GM13977 (cell line): ENCODE data around the gene ZCCHC14.
"Not testable (repeated sequence)": the region's sequence is repeated elsewhere in the genome, so short reads cannot be mapped to it uniquely, and the experiment has no call there.

Source experiments
- DNase-seq: peaks from one replicate; pipeline ENCODE4 v3.0.0; 2012; ENCODE audit warnings: low spot score
- CTCF ChIP-seq: IDR thresholded peaks from 2 replicates; pipeline ENCODE4 v1.5.1; 2012; ENCODE audit warnings: mild to moderate bottlenecking, control low read depth; ENCODE audit not compliant: insufficient read depth; ENCODE audit errors: extremely low read depth, missing control alignments
- in situ Hi-C: fragments of 300-500 bp; cut with MboI; formaldehyde crosslinking; loops from one replicate; pipeline ENCODE4 v1.12.0; 2022; ENCODE audit warnings: low sequenced_read_pairs, low pct_unique_long_range_greater_than_20kb, mixed read lengths, inconsistent platforms; ENCODE audit not compliant: unreplicated experiment

Gene ZCCHC14

GRCh38 chr16:87525352-87525751 lies 32.5 kb upstream of the ZCCHC14 start:
- no peak for DNase-seq
- in situ Hi-C loops: no loop called here
- no peak for TF ChIP-seq CTCF

- in situ Hi-C loops: no loop called here
- no peak for DNase-seq
- TF ChIP-seq CTCF: no peak
Observed at GRCh38 chr16:87524407-87524806, 31.6 kb upstream of the ZCCHC14 start.

- DNase-seq, in situ Hi-C loops: not testable (repeated sequence)
Observed at GRCh38 chr16:87523605-87524004, 30.8 kb upstream of the ZCCHC14 start.

GRCh38 chr16:87521764-87522163 lies 28.9 kb upstream of the ZCCHC14 start:
- in situ Hi-C loops, DNase-seq: not testable (repeated sequence)

GRCh38 chr16:87519170-87519569 lies 26.3 kb upstream of the ZCCHC14 start:
- in situ Hi-C loops, DNase-seq: not testable (repeated sequence)

- in situ Hi-C loops, DNase-seq: not testable (repeated sequence)
Observed at GRCh38 chr16:87518430-87519051, 25.7 kb upstream of the ZCCHC14 start.

- in situ Hi-C loops: not testable (repeated sequence)
Observed at GRCh38 chr16:87517610-87518429, 25.0 kb upstream of the ZCCHC14 start.

GRCh38 chr16:87516361-87516760 lies 23.5 kb upstream of the ZCCHC14 start:
- TF ChIP-seq CTCF: no peak
- in situ Hi-C loops: no loop called here
- DNase-seq: no peak

More at GRCh38 chr16:87517610-87518429, 25.0 kb upstream of the ZCCHC14 start:
- not testable (repeated sequence) for DNase-seq

GRCh38 chr16:87515475-87516330 lies 22.9 kb upstream of the ZCCHC14 start:
- in situ Hi-C loops: no loop called here
- no peak for DNase-seq
- no peak for TF ChIP-seq CTCF

- in situ Hi-C loops, DNase-seq: not testable (repeated sequence)
Observed at GRCh38 chr16:87509778-87510177, 17.0 kb upstream of the ZCCHC14 start.
